CD4-positive, alpha-beta T cell treated with Interleukin-21 for 1 hour (primary cell): ENCODE measurements around the gene SLC25A28.

Experiments
- DNase-seq: peaks from one replicate; pipeline ENCODE4 v3.0.0-alpha.2; 2020

SLC25A28 gene

GRCh38 chr10:99579971-99580370, 40.3 kb downstream of the SLC25A28 start:
- no peak for DNase-seq

- DNase-seq, result no peak
Measured at GRCh38 chr10:99573790-99574189, 46.4 kb downstream of the SLC25A28 start.

- DNase-seq, result no peak
Measured at GRCh38 chr10:99571816-99572215, 48.4 kb downstream of the SLC25A28 start.

GRCh38 chr10:99569961-99570360, 50.3 kb downstream of the SLC25A28 start:
- no peak for DNase-seq

- no peak for DNase-seq
Measured at GRCh38 chr10:99569253-99569939, 50.8 kb downstream of the SLC25A28 start.

GRCh38 chr10:99565166-99565565, 55.1 kb downstream of the SLC25A28 start:
- DNase-seq, result no peak

GRCh38 chr10:99564361-99564760, 55.9 kb downstream of the SLC25A28 start:
- no peak for DNase-seq

- no peak for DNase-seq
Measured at GRCh38 chr10:99562631-99563030, 57.6 kb downstream of the SLC25A28 start.
